HepG2 (cell line): Measurements from ENCODE around the gene MIF4GD. TPM values are rescaled to one million over a fixed set of nuclear protein-coding genes. Genes with fewer than 3 reads are reported as not detected.

Experiments
- AGO2 ChIP-seq: fragments of 200-400 bp; formaldehyde crosslinking; optimal IDR thresholded peaks from 2 replicates; pipeline ENCODE3; 2017; ENCODE audit warnings: mild to moderate bottlenecking, low read depth, low read length, moderate library complexity
- HNRNPL ChIP-seq: fragments of 200-400 bp; formaldehyde crosslinking; IDR thresholded peaks from 2 replicates; pipeline ENCODE4 v1.6.1; 2017; ENCODE audit warnings: mild to moderate bottlenecking, low read depth, low read length
- SRSF9 ChIP-seq: fragments of 200-400 bp; formaldehyde crosslinking; IDR thresholded peaks from 2 replicates; pipeline ENCODE4 v1.6.1; 2018; ENCODE audit warnings: borderline replicate concordance, mild to moderate bottlenecking, low read depth, low read length; ENCODE audit not compliant: insufficient read depth, poor library complexity, severe bottlenecking
- TBX2 ChIP-seq: sonication (generic); formaldehyde crosslinking; IDR thresholded peaks from 2 replicates; pipeline ENCODE4 v1.5.0; 2020; ENCODE audit warnings: missing genetic modification reagents, mild to moderate bottlenecking, borderline replicate concordance
- ZNF296 ChIP-seq: sonication (generic); formaldehyde crosslinking; conservative IDR thresholded peaks from 2 replicates; pipeline ENCODE4 v1.5.0; 2020; ENCODE audit warnings: mild to moderate bottlenecking, missing genetic modification reagents
- ZNF329 ChIP-seq: sonication (generic); formaldehyde crosslinking; IDR thresholded peaks from 2 replicates; pipeline ENCODE4 v1.9.0; 2021; ENCODE audit warnings: low read depth, mild to moderate bottlenecking, missing genetic modification reagents
- ZNF331 ChIP-seq: sonication (generic); formaldehyde crosslinking; IDR thresholded peaks from 2 replicates; pipeline ENCODE4 v1.4.0; 2020; ENCODE audit warnings: missing genetic modification reagents
- ZNF382 ChIP-seq: sonication (generic); formaldehyde crosslinking; IDR thresholded peaks from 2 replicates; pipeline ENCODE4 v1.5.0; 2020; ENCODE audit warnings: missing genetic modification reagents, mild to moderate bottlenecking, borderline replicate concordance
- ZNF879 ChIP-seq: sonication (generic); formaldehyde crosslinking; IDR thresholded peaks from 2 replicates; pipeline ENCODE4 v1.8.1; 2023; ENCODE audit warnings: missing genetic modification reagents
- polyA plus RNA-seq, 8 experiments: library from polyadenylated mRNA; depleted of rRNA in 3 of 8; stranded (reverse) in 7 of 8; unstranded in 1 of 8; fragments of >200 nt; fragmentation: Illumina TruSeq in 4 of 8; extraction: Trizol in 4 of 8; gene quantifications; 2 replicates each; pipeline versions ENCODE4 v1.2.1 to v1.2.3, GENCODE V29; 2011 to 2016; ENCODE audit warnings: low read depth in 4 of 8, missing spikeins in 1 of 8, mixed read lengths in 1 of 8; ENCODE audit not compliant: insufficient read depth in 1 of 8
- total RNA-seq, 5 experiments: library from RNA; depleted of rRNA; stranded (reverse); fragments of >200 nt; fragmentation: Illumina TruSeq; extraction: Trizol; gene quantifications; 2 replicates each; pipeline ENCODE4 v1.2.3, GENCODE V29; 2016; ENCODE audit warnings: low read depth in 1 of 5
- TF ChIP-seq, protein P1 (sequence below): sonication (generic); formaldehyde crosslinking; IDR thresholded peaks from 2 replicates; pipeline ENCODE4 v1.4.0; 2020; ENCODE audit warnings: mild to moderate bottlenecking, missing genetic modification reagents
- TF ChIP-seq, protein P2 (sequence below): sonication (generic); formaldehyde crosslinking; IDR thresholded peaks from 2 replicates; pipeline ENCODE4 v1.4.0; 2020; ENCODE audit warnings: missing genetic modification reagents
- TF ChIP-seq, protein P3 (sequence below): sonication (generic); formaldehyde crosslinking; conservative IDR thresholded peaks from 2 replicates; pipeline ENCODE4 v1.8.0; 2022; ENCODE audit warnings: mild to moderate bottlenecking, moderate library complexity, missing genetic modification reagents
- TF ChIP-seq, protein P4 (sequence below): sonication (generic); formaldehyde crosslinking; IDR thresholded peaks from 2 replicates; pipeline ENCODE4 v1.4.0; 2020; ENCODE audit warnings: missing genetic modification reagents
- TF ChIP-seq, protein P5 (sequence below): sonication (generic); formaldehyde crosslinking; IDR thresholded peaks from 2 replicates; pipeline ENCODE4 v1.5.0; 2020; ENCODE audit warnings: missing genetic modification reagents, mild to moderate bottlenecking, borderline replicate concordance

The MIF4GD gene
- total and polyA plus RNA-seq, 2 of the 13 experiments (the other 11 are each of a cell fraction or from before 2014, with no cell fraction given), result 14.0 to 28.0 TPM

DNA sequence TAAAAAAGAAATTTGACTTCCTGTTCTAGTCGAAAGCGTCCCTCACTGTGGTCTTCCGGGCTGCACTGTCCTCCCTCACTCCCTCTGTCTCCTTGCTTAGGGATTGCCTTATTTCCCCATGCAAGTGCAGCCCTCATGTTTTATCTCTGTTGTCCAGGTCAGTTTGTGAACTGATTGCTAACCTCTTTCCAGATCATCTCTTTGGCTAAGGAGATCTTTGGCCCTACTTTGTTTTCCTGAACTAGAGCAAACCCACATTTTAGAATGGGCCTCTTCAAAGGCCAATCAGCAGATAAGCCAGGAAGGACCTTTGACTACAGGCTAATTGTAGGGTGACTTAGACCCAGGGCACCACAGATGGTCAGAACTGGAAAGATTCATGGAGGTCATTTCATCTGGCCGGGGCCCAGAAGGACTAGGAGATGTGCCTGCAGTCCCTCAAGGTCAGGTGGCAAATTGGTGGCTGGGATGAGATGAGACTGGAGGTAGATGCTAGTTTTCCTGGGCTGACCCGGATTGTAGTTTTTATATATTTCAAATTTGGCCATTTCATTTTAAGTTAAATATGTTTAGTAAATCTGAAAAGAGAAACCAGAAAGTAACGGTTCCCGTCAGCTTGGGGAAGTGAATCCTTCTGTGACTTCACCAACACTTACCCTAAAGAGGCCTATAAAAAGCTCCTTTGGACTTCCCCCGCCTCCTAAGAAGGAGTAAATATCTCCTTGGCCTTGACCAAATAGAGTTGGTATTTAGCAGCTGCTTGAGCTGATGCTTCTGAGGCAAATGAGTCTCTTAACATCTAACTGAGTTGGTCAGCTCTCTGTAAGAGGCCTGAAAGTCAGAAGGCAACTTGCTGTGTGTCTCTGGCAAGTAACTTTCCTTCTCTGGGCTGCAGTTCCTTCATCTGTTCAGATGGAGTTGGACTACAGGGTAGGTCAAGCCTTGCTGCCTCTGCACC lies 24.4 kb upstream of the MIF4GD start (continued):
- TF ChIP-seq, protein P1, sequence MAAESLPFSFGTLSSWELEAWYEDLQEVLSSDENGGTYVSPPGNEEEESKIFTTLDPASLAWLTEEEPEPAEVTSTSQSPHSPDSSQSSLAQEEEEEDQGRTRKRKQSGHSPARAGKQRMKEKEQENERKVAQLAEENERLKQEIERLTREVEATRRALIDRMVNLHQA (CRISPR knock-in tag), result no peak
- TF ChIP-seq ZNF329 (CRISPR knock-in tag) (no peak), ZNF331 (CRISPR knock-in tag) (peak; percentile 91), AGO2 (no peak), TBX2 (CRISPR knock-in tag) (peak; percentile 95), HNRNPL (no peak), SRSF9 (no peak), ZNF879 (no peak), ZNF296 (CRISPR knock-in tag) (peak; percentile 77; the same call in 1 of the 2 replicates), ZNF382 (CRISPR knock-in tag) (no peak)
- TF ChIP-seq, protein P2, sequence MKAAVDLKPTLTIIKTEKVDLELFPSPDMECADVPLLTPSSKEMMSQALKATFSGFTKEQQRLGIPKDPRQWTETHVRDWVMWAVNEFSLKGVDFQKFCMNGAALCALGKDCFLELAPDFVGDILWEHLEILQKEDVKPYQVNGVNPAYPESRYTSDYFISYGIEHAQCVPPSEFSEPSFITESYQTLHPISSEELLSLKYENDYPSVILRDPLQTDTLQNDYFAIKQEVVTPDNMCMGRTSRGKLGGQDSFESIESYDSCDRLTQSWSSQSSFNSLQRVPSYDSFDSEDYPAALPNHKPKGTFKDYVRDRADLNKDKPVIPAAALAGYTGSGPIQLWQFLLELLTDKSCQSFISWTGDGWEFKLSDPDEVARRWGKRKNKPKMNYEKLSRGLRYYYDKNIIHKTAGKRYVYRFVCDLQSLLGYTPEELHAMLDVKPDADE (CRISPR knock-in tag), result no peak
- TF ChIP-seq, protein P3, sequence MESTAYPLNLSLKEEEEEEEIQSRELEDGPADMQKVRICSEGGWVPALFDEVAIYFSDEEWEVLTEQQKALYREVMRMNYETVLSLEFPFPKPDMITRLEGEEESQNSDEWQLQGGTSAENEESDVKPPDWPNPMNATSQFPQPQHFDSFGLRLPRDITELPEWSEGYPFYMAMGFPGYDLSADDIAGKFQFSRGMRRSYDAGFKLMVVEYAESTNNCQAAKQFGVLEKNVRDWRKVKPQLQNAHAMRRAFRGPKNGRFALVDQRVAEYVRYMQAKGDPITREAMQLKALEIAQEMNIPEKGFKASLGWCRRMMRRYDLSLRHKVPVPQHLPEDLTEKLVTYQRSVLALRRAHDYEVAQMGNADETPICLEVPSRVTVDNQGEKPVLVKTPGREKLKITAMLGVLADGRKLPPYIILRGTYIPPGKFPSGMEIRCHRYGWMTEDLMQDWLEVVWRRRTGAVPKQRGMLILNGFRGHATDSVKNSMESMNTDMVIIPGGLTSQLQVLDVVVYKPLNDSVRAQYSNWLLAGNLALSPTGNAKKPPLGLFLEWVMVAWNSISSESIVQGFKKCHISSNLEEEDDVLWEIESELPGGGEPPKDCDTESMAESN, result peak; percentile 31
- TF ChIP-seq, protein P4, sequence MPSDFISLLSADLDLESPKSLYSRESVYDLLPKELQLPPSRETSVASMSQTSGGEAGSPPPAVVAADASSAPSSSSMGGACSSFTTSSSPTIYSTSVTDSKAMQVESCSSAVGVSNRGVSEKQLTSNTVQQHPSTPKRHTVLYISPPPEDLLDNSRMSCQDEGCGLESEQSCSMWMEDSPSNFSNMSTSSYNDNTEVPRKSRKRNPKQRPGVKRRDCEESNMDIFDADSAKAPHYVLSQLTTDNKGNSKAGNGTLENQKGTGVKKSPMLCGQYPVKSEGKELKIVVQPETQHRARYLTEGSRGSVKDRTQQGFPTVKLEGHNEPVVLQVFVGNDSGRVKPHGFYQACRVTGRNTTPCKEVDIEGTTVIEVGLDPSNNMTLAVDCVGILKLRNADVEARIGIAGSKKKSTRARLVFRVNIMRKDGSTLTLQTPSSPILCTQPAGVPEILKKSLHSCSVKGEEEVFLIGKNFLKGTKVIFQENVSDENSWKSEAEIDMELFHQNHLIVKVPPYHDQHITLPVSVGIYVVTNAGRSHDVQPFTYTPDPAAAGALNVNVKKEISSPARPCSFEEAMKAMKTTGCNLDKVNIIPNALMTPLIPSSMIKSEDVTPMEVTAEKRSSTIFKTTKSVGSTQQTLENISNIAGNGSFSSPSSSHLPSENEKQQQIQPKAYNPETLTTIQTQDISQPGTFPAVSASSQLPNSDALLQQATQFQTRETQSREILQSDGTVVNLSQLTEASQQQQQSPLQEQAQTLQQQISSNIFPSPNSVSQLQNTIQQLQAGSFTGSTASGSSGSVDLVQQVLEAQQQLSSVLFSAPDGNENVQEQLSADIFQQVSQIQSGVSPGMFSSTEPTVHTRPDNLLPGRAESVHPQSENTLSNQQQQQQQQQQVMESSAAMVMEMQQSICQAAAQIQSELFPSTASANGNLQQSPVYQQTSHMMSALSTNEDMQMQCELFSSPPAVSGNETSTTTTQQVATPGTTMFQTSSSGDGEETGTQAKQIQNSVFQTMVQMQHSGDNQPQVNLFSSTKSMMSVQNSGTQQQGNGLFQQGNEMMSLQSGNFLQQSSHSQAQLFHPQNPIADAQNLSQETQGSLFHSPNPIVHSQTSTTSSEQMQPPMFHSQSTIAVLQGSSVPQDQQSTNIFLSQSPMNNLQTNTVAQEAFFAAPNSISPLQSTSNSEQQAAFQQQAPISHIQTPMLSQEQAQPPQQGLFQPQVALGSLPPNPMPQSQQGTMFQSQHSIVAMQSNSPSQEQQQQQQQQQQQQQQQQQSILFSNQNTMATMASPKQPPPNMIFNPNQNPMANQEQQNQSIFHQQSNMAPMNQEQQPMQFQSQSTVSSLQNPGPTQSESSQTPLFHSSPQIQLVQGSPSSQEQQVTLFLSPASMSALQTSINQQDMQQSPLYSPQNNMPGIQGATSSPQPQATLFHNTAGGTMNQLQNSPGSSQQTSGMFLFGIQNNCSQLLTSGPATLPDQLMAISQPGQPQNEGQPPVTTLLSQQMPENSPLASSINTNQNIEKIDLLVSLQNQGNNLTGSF (CRISPR knock-in tag), result no peak
- TF ChIP-seq, protein P5, sequence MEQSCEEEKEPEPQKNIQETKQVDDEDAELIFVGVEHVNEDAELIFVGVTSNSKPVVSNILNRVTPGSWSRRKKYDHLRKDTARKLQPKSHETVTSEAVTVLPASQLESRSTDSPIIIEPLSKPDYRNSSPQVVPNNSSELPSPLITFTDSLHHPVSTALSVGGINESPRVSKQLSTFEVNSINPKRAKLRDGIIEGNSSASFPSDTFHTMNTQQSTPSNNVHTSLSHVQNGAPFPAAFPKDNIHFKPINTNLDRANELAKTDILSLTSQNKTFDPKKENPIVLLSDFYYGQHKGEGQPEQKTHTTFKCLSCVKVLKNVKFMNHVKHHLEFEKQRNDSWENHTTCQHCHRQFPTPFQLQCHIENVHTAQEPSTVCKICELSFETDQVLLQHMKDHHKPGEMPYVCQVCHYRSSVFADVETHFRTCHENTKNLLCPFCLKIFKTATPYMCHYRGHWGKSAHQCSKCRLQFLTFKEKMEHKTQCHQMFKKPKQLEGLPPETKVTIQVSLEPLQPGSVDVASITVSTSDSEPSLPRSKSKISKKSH, result no peak
